GM12878 (cell line): ENCODE results near the gene UBE2D1.

Experiments
- HCFC1 ChIP-seq: fragments of 150-350 bp; IDR thresholded peaks from 2 replicates; pipeline ENCODE4 v1.6.1; 2014; ENCODE audit warnings: low read length
- MTA3 ChIP-seq: IDR thresholded peaks from 2 replicates; pipeline ENCODE4 v1.6.1; 2012; ENCODE audit warnings: low read length, inconsistent platforms, borderline replicate concordance
- POLR2AphosphoS5 ChIP-seq: IDR thresholded peaks from 2 replicates; pipeline ENCODE4 v1.6.1; 2011; ENCODE audit warnings: mild to moderate bottlenecking, low read length, inconsistent platforms
- RAD21 ChIP-seq: IDR thresholded peaks from 2 replicates; pipeline ENCODE4 v1.6.1; 2011; ENCODE audit warnings: mild to moderate bottlenecking, low read depth, low read length, moderate library complexity; ENCODE audit not compliant: insufficient read depth
- RUNX3 ChIP-seq: IDR thresholded peaks from 2 replicates; pipeline ENCODE4 v1.6.1; 2012; ENCODE audit warnings: low read length, inconsistent platforms
- SIN3A ChIP-seq: IDR thresholded peaks from 2 replicates; pipeline ENCODE4 v1.6.1; 2012; ENCODE audit warnings: low read depth, low read length, improper control_type of control experiment
- STAT3 ChIP-seq: IDR thresholded peaks from 2 replicates; pipeline ENCODE4 v1.6.1; 2011; ENCODE audit warnings: low read depth, low read length, improper control_type of control experiment
- TF ChIP-seq, protein P1 (sequence below): fragments of 450-650 bp; IDR thresholded peaks from 2 replicates; pipeline ENCODE4 v1.6.1; 2018; ENCODE audit warnings: mild to moderate bottlenecking, low read depth, moderate library complexity; ENCODE audit not compliant: partially characterized antibody
- TF ChIP-seq, protein P2 (sequence below), 3 experiments: IDR thresholded peaks in 2 of 3; conservative IDR thresholded peaks in 1 of 3; 2 replicates each; pipeline ENCODE4 v1.5.1; 2011; ENCODE audit warnings: low read depth in 3 of 3, low read length in 3 of 3, mild to moderate bottlenecking in 3 of 3, control low read depth in 2 of 3, moderate library complexity in 2 of 3, inconsistent platforms in 1 of 3, mixed read lengths in 1 of 3; ENCODE audit not compliant: control insufficient read depth in 2 of 3, insufficient read depth in 1 of 3; ENCODE audit errors: extremely low read depth in 1 of 3
- TF ChIP-seq, protein P3 (sequence below): IDR thresholded peaks from 2 replicates; pipeline ENCODE4 v1.6.1; 2011; ENCODE audit warnings: low read depth, low read length, improper control_type of control experiment, borderline replicate concordance
- TF ChIP-seq, protein P4 (sequence below): fragments of 450-650 bp; IDR thresholded peaks from 2 replicates; pipeline ENCODE4 v1.6.1; 2017; ENCODE audit warnings: mild to moderate bottlenecking, low read depth, inconsistent platforms; ENCODE audit not compliant: poor library complexity, severe bottlenecking

DNA sequence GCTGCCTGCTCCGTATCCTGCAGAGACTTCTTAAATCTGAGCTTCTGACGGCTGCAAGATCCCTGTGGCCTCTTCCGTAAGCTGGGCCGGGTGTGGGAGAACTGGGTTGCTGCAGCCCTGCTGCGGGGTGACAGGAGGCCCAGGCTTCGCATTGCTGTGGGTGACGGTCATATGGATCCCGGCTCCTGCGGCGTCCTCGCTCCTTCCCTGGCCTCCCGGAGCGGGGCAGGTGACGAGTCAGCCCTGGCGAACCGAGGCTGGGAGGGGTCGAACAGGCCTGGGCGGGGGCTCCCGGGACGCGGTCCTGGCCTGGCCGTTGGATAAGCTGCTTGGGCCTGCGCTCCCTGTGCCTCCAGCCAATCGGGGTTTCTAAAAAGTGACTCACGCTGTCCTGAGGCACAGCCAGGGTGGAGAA lies 7.8 kb upstream of the UBE2D1 start:
- TF ChIP-seq, protein P1, sequence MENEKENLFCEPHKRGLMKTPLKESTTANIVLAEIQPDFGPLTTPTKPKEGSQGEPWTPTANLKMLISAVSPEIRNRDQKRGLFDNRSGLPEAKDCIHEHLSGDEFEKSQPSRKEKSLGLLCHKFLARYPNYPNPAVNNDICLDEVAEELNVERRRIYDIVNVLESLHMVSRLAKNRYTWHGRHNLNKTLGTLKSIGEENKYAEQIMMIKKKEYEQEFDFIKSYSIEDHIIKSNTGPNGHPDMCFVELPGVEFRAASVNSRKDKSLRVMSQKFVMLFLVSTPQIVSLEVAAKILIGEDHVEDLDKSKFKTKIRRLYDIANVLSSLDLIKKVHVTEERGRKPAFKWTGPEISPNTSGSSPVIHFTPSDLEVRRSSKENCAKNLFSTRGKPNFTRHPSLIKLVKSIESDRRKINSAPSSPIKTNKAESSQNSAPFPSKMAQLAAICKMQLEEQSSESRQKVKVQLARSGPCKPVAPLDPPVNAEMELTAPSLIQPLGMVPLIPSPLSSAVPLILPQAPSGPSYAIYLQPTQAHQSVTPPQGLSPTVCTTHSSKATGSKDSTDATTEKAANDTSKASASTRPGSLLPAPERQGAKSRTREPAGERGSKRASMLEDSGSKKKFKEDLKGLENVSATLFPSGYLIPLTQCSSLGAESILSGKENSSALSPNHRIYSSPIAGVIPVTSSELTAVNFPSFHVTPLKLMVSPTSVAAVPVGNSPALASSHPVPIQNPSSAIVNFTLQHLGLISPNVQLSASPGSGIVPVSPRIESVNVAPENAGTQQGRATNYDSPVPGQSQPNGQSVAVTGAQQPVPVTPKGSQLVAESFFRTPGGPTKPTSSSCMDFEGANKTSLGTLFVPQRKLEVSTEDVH: no peak
- TF ChIP-seq, protein P2, sequence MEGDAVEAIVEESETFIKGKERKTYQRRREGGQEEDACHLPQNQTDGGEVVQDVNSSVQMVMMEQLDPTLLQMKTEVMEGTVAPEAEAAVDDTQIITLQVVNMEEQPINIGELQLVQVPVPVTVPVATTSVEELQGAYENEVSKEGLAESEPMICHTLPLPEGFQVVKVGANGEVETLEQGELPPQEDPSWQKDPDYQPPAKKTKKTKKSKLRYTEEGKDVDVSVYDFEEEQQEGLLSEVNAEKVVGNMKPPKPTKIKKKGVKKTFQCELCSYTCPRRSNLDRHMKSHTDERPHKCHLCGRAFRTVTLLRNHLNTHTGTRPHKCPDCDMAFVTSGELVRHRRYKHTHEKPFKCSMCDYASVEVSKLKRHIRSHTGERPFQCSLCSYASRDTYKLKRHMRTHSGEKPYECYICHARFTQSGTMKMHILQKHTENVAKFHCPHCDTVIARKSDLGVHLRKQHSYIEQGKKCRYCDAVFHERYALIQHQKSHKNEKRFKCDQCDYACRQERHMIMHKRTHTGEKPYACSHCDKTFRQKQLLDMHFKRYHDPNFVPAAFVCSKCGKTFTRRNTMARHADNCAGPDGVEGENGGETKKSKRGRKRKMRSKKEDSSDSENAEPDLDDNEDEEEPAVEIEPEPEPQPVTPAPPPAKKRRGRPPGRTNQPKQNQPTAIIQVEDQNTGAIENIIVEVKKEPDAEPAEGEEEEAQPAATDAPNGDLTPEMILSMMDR (IDR thresholded peaks at IDR 0.05 in 2 of 3, conservative IDR thresholded peaks at IDR 0.05 in 1 of 3; ENCODE audit: control insufficient read depth in 2 of 3, extremely low read depth in 1 of 3, insufficient read depth in 1 of 3, low read depth in 3 of 3, low read length in 3 of 3): no peak
- TF ChIP-seq, protein P3, sequence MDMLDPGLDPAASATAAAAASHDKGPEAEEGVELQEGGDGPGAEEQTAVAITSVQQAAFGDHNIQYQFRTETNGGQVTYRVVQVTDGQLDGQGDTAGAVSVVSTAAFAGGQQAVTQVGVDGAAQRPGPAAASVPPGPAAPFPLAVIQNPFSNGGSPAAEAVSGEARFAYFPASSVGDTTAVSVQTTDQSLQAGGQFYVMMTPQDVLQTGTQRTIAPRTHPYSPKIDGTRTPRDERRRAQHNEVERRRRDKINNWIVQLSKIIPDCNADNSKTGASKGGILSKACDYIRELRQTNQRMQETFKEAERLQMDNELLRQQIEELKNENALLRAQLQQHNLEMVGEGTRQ: no peak
- TF ChIP-seq RAD21: no peak
- TF ChIP-seq, protein P4, sequence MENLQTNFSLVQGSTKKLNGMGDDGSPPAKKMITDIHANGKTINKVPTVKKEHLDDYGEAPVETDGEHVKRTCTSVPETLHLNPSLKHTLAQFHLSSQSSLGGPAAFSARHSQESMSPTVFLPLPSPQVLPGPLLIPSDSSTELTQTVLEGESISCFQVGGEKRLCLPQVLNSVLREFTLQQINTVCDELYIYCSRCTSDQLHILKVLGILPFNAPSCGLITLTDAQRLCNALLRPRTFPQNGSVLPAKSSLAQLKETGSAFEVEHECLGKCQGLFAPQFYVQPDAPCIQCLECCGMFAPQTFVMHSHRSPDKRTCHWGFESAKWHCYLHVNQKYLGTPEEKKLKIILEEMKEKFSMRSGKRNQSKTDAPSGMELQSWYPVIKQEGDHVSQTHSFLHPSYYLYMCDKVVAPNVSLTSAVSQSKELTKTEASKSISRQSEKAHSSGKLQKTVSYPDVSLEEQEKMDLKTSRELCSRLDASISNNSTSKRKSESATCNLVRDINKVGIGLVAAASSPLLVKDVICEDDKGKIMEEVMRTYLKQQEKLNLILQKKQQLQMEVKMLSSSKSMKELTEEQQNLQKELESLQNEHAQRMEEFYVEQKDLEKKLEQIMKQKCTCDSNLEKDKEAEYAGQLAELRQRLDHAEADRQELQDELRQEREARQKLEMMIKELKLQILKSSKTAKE: no peak
- TF ChIP-seq STAT3: no peak
- no peak for TF ChIP-seq RUNX3
- no peak for TF ChIP-seq MTA3
- TF ChIP-seq SIN3A: no peak
- no peak for TF ChIP-seq HCFC1
- TF ChIP-seq POLR2AphosphoS5: no peak
